ENCODE results near the gene TST.

GRCh38 chr22:37064553-37064952, 45.3 kb upstream of the TST start:
- TF ChIP-seq TAF1 (IDR thresholded peaks at IDR 0.05; ENCODE audit: borderline replicate concordance, low read depth, low read length), result no peak
- TF ChIP-seq POLR2A (IDR thresholded peaks at IDR 0.05; ENCODE audit: low read depth, low read length), result no peak
- no peak for TF ChIP-seq POLR2AphosphoS5 (IDR thresholded peaks at IDR 0.05; ENCODE audit: low read depth, low read length)

Data from GM12892 (cell line).